Suppressor macrophage treated with lipopolysaccharide for 1 hour (primary cell): ENCODE results near the gene LARP4B.
A peak's percentile ranks its signal among the peaks of the same experiment; 100 is the strongest.

Source experiments
- DNase-seq, 3 donors: peaks; one replicate each; pipeline ENCODE4 v3.0.0-alpha.2; 2020 to 2022

LARP4B gene

GRCh38 chr10:822661-823367 is 108.7 kb downstream of the LARP4B start:
- peak; percentile 35 to 50 (median 35) for DNase-seq

GRCh38 chr10:822197-822596 is 109.3 kb downstream of the LARP4B start:
- no peak for DNase-seq

- DNase-seq = no peak
Measured at GRCh38 chr10:821322-821721, 110.2 kb downstream of the LARP4B start.

GRCh38 chr10:819816-820215 is 111.7 kb downstream of the LARP4B start:
- no peak for DNase-seq

- DNase-seq = no peak
Measured at GRCh38 chr10:819326-819725, 112.2 kb downstream of the LARP4B start.

- no peak for DNase-seq
Measured at GRCh38 chr10:818526-819220, 112.8 kb downstream of the LARP4B start.

- no peak for DNase-seq
Measured at GRCh38 chr10:818010-818409, 113.5 kb downstream of the LARP4B start.

- DNase-seq = no peak
Measured at GRCh38 chr10:817371-817770, 114.1 kb downstream of the LARP4B start.

- DNase-seq = no peak
Measured at GRCh38 chr10:816958-817357, 114.5 kb downstream of the LARP4B start.

- no peak for DNase-seq
Measured at GRCh38 chr10:816091-816477, 115.4 kb downstream of the LARP4B start.

- no peak for DNase-seq
Measured at GRCh38 chr10:815338-816090, 116.0 kb downstream of the LARP4B start.

GRCh38 chr10:814536-815302 is 116.8 kb downstream of the LARP4B start:
- no peak for DNase-seq

- DNase-seq = no peak
Measured at GRCh38 chr10:813286-813685, 118.2 kb downstream of the LARP4B start.

- no peak for DNase-seq
Measured at GRCh38 chr10:812787-813186, 118.7 kb downstream of the LARP4B start.

GRCh38 chr10:811379-812175 is 119.9 kb downstream of the LARP4B start:
- no peak for DNase-seq

- DNase-seq = no peak
Measured at GRCh38 chr10:810351-810846, 121.1 kb downstream of the LARP4B start.

GRCh38 chr10:809671-810350 is 121.7 kb downstream of the LARP4B start:
- DNase-seq = no peak

GRCh38 chr10:807958-808353 is 123.5 kb downstream of the LARP4B start:
- DNase-seq = no peak

- no peak for DNase-seq
Measured at GRCh38 chr10:807163-807957, 124.1 kb downstream of the LARP4B start.

- no peak for DNase-seq
Measured at GRCh38 chr10:806451-807162, 124.9 kb downstream of the LARP4B start.
